Hematopoietic multipotent progenitor cell (in vitro differentiated cells): ENCODE results near the gene DNAJC22. TPM values are rescaled to one million over a fixed set of nuclear protein-coding genes. Genes with fewer than 3 reads are reported as not detected.
"Not testable (repeated sequence)": the region's sequence is repeated elsewhere in the genome, so short reads cannot be mapped to it uniquely, and the experiment has no call there.

Experiments used
- DNase-seq, 3 donors: peaks; one replicate each; pipeline ENCODE4 v3.0.0-alpha.2; 2011 to 2015; ENCODE audit warnings: low read depth in 2 of 3, low spot score in 2 of 3
- total RNA-seq: library from RNA; depleted of rRNA; stranded (reverse); fragments of >200 nt; gene quantifications from one replicate; pipeline ENCODE4 v1.2.3, GENCODE V29; 2012

DNAJC22 gene
- not detected for total RNA-seq

GRCh38 chr12:49346659-49347310 is at the start of gene DNAJC22:
Gene DNAJC22 (plus strand): TSS chr12:49346888. CDS start chr12:49348873, 1,985 bp downstream.
- no peak for DNase-seq

GRCh38 chr12:49297695-49298060 is 49.0 kb upstream of the DNAJC22 start:
- no peak for DNase-seq

GRCh38 chr12:49298160-49298559 is 48.5 kb upstream of the DNAJC22 start:
- peak in 1 of 3 donors; percentile 42 for DNase-seq

GRCh38 chr12:49301760-49302159 is 44.9 kb upstream of the DNAJC22 start:
- no peak for DNase-seq

- DNase-seq, result no peak
These were observed 42.5 kb upstream of the DNAJC22 start for GRCh38 chr12:49304161-49304560.

- DNase-seq, result no peak
These were observed 40.8 kb upstream of the DNAJC22 start for GRCh38 chr12:49305762-49306510.

- DNase-seq, result no peak
These were observed 37.3 kb upstream of the DNAJC22 start for GRCh38 chr12:49309386-49309785.

GRCh38 chr12:49310451-49311000 is 36.2 kb upstream of the DNAJC22 start:
- DNase-seq, result not testable (repeated sequence)

- DNase-seq, result no peak
These were observed 31.9 kb upstream of the DNAJC22 start for GRCh38 chr12:49314811-49315210.

GRCh38 chr12:49317118-49317517 is 29.6 kb upstream of the DNAJC22 start:
- DNase-seq, result not testable (repeated sequence)

GRCh38 chr12:49320411-49321103 is 26.1 kb upstream of the DNAJC22 start:
- not testable (repeated sequence) for DNase-seq

- DNase-seq, result no peak
These were observed 24.4 kb upstream of the DNAJC22 start for GRCh38 chr12:49322367-49322707.

- peak; percentile 85 to 99 (median 98) for DNase-seq
These were observed 23.8 kb upstream of the DNAJC22 start, which contains the start of gene TROAP for GRCh38 chr12:49322708-49323523. Gene TROAP (plus strand): TSS chr12:49323255. CDS start chr12:49323609, 354 bp downstream.

- no peak for DNase-seq
These were observed 23.1 kb upstream of the DNAJC22 start for GRCh38 chr12:49323524-49324097.

GRCh38 chr12:49325606-49326005 is 21.1 kb upstream of the DNAJC22 start:
- DNase-seq, result no peak

GRCh38 chr12:49327368-49327767 is 19.3 kb upstream of the DNAJC22 start:
- DNase-seq, result no peak

GRCh38 chr12:49327887-49328286 is 18.8 kb upstream of the DNAJC22 start:
- no peak for DNase-seq

- DNase-seq, result no peak
These were observed 17.9 kb upstream of the DNAJC22 start for GRCh38 chr12:49328816-49329215.

- no peak for DNase-seq
These were observed 16.6 kb upstream of the DNAJC22 start for GRCh38 chr12:49330032-49330619.
